SK-N-SH (cell line): ENCODE measurements around the gene PPP1R9B. TPM values are rescaled to one million over a fixed set of nuclear protein-coding genes. Genes with fewer than 3 reads are reported as not detected.
A peak's percentile ranks its signal among the peaks of the same experiment; 100 is the strongest.

Experiments used
- CTCF ChIA-PET: fragments of 300-600, 350-600 bp; formaldehyde crosslinking; extraction: SDS; loops from one replicate; lab custom pipeline; 2021; lab: Yijun Ruan, JAX
- POLR2A ChIA-PET: fragments of 350-600 bp; sonication (Branson Sonifier 250); formaldehyde crosslinking; extraction: SDS; loops from one replicate; lab custom pipeline; 2020; ENCODE audit warnings: antibody characterized with exemption, inconsistent platforms; lab: Yijun Ruan, JAX
- DNase-seq: peaks from one replicate; pipeline ENCODE4 v3.0.0; 2012
- H2AFZ ChIP-seq: fragments of 200-600 bp; sonication (generic); 2 replicates; pipeline ENCODE4 v1.8.1; 2016; ENCODE audit warnings: antibody characterized with exemption, mild to moderate bottlenecking, low read depth
- H3F3A ChIP-seq: fragments of 200-600 bp; sonication (generic); replicated peaks from 2 replicates; pipeline ENCODE3; 2016; ENCODE audit warnings: antibody characterized with exemption, mild to moderate bottlenecking; ENCODE audit not compliant: insufficient read depth
- H3K27ac ChIP-seq, 2 experiments: fragments of 200-500 bp in 1 of 2; fragments of 200-600 bp in 1 of 2; sonication (Bioruptor generic) in 1 of 2; sonication (generic), shearing (Covaris generic) in 1 of 2; 2 replicates each; pipeline versions ENCODE4 v1.5.1 to v1.6.1; 2014 to 2016; ENCODE audit warnings: low read depth in 2 of 2, inconsistent platforms in 1 of 2, low read length in 1 of 2, mild to moderate bottlenecking in 1 of 2, mixed read lengths in 1 of 2
- H3K27me3 ChIP-seq: fragments of 200-600 bp; sonication (generic), shearing (Covaris generic); 2 replicates; pipeline ENCODE4 v1.6.1; 2016; ENCODE audit warnings: mixed run types; ENCODE audit not compliant: insufficient read depth
- H3K36me3 ChIP-seq, 2 experiments: fragments of 200-500 bp in 1 of 2; fragments of 200-600 bp in 1 of 2; sonication (Bioruptor generic) in 1 of 2; sonication (generic) in 1 of 2; replicated peaks in 1 of 2; 2 replicates each; pipeline versions ENCODE3 to v1.5.1; 2014 to 2016; ENCODE audit warnings: low read length in 1 of 2, mild to moderate bottlenecking in 1 of 2; ENCODE audit not compliant: insufficient read depth in 2 of 2, control insufficient read depth in 1 of 2
- H3K4me1 ChIP-seq, 2 experiments: fragments of 200-500 bp in 1 of 2; fragments of 200-600 bp in 1 of 2; sonication (Bioruptor generic) in 1 of 2; sonication (generic), shearing (Covaris generic) in 1 of 2; 2 replicates each; pipeline versions ENCODE4 v1.5.1 to v1.6.1; 2014 to 2016; ENCODE audit warnings: low read depth in 1 of 2, low read length in 1 of 2, mixed run types in 1 of 2; ENCODE audit not compliant: insufficient read depth in 2 of 2, control insufficient read depth in 1 of 2
- H3K4me2 ChIP-seq: fragments of 200-600 bp; sonication (generic), shearing (Covaris generic); 2 replicates; pipeline ENCODE4 v1.6.1; 2017; ENCODE audit warnings: mixed run types
- H3K4me3 ChIP-seq, 2 experiments: fragments of 200-500 bp in 1 of 2; fragments of 200-600 bp in 1 of 2; sonication (Bioruptor generic) in 1 of 2; sonication (generic), shearing (Covaris generic) in 1 of 2; 2 replicates each; pipeline versions ENCODE4 v1.5.1 to v1.8.1; 2014 to 2016; ENCODE audit warnings: low read depth in 2 of 2, inconsistent platforms in 1 of 2, low read length in 1 of 2, mild to moderate bottlenecking in 1 of 2, mixed read lengths in 1 of 2, moderate library complexity in 1 of 2
- H3K79me2 ChIP-seq: fragments of 200-600 bp; sonication (generic); 2 replicates; pipeline ENCODE4 v1.8.1; 2017; ENCODE audit warnings: mild to moderate bottlenecking; ENCODE audit not compliant: insufficient read depth
- H3K9ac ChIP-seq: fragments of 200-600 bp; sonication (generic); 2 replicates; pipeline ENCODE4 v1.6.1; 2017; ENCODE audit warnings: mixed run types
- H3K9me2 ChIP-seq: fragments of 200-600 bp; sonication (generic); 2 replicates; pipeline ENCODE4 v1.6.1; 2017; ENCODE audit warnings: mixed run types
- H3K9me3 ChIP-seq: fragments of 200-600 bp; sonication (generic); 2 replicates; pipeline ENCODE4 v1.6.1; 2017; ENCODE audit warnings: mixed run types, mild to moderate bottlenecking, moderate library complexity
- H4K20me1 ChIP-seq: fragments of 200-600 bp; sonication (generic); 2 replicates; pipeline ENCODE4 v1.6.1; 2017; ENCODE audit warnings: mild to moderate bottlenecking, mixed run types; ENCODE audit not compliant: insufficient read depth
- CHD2 ChIP-seq: fragments of 150-350 bp; IDR thresholded peaks from 2 replicates; pipeline ENCODE4 v1.6.1; 2018; ENCODE audit warnings: low read length; ENCODE audit not compliant: partially characterized antibody
- EP300 ChIP-seq, 2 experiments: IDR thresholded peaks; 2 replicates each; pipeline versions ENCODE4 v1.4.0 to v1.6.1; 2012; ENCODE audit warnings: borderline replicate concordance in 1 of 2, low read depth in 1 of 2, low read length in 1 of 2
- FOXJ3 ChIP-seq: sonication (generic); formaldehyde crosslinking; IDR thresholded peaks from 2 replicates; pipeline ENCODE4 v1.5.1; 2020; ENCODE audit warnings: mild to moderate bottlenecking, missing genetic modification reagents
- FOXM1 ChIP-seq: IDR thresholded peaks from 2 replicates; pipeline ENCODE4 v1.4.0; 2012; ENCODE audit warnings: low read depth, mild to moderate bottlenecking
- GATA2 ChIP-seq: sonication (generic); formaldehyde crosslinking; IDR thresholded peaks from 2 replicates; pipeline ENCODE4 v1.5.0; 2020; ENCODE audit warnings: mild to moderate bottlenecking, missing genetic modification reagents
- MAX ChIP-seq: IDR thresholded peaks from 2 replicates; pipeline ENCODE4 v1.4.0; 2012; ENCODE audit warnings: low read depth
- MXI1 ChIP-seq: IDR thresholded peaks from 2 replicates; pipeline ENCODE4 v1.6.1; 2012; ENCODE audit warnings: mild to moderate bottlenecking, low read depth, low read length, improper control_type of control experiment
- NFIC ChIP-seq: IDR thresholded peaks from 2 replicates; pipeline ENCODE4 v1.4.0; 2012; ENCODE audit warnings: borderline replicate concordance
- RAD21 ChIP-seq: IDR thresholded peaks from 2 replicates; pipeline ENCODE4 v1.6.1; 2012; ENCODE audit warnings: mild to moderate bottlenecking, low read length
- RFX5 ChIP-seq: IDR thresholded peaks from 2 replicates; pipeline ENCODE4 v1.6.1; 2012; ENCODE audit warnings: mild to moderate bottlenecking, improper control_type of control experiment, low read length
- SIN3A ChIP-seq: IDR thresholded peaks from 2 replicates; pipeline ENCODE4 v1.6.1; 2012; ENCODE audit warnings: low read depth, mild to moderate bottlenecking, low read length, moderate library complexity, borderline replicate concordance
- SMC3 ChIP-seq: IDR thresholded peaks from 2 replicates; pipeline ENCODE4 v1.6.1; 2012; ENCODE audit warnings: low read depth, low read length, improper control_type of control experiment
- TAF1 ChIP-seq: IDR thresholded peaks from 2 replicates; pipeline ENCODE4 v1.6.1; 2012; ENCODE audit warnings: low read depth, mild to moderate bottlenecking, low read length, moderate library complexity, borderline replicate concordance
- TEAD4 ChIP-seq: IDR thresholded peaks from 2 replicates; pipeline ENCODE4 v1.4.0; 2012; ENCODE audit warnings: mild to moderate bottlenecking, borderline replicate concordance; ENCODE audit not compliant: insufficient read depth
- USF2 ChIP-seq: fragments of 150-350 bp; IDR thresholded peaks from 2 replicates; pipeline ENCODE4 v1.6.1; 2017; ENCODE audit warnings: antibody characterized with exemption, low read length, low read depth, borderline replicate concordance
- WGBS: methylation state at CpG from one replicate; pipeline ENCODE4 v1.1.6; 2017; ENCODE audit warnings: low lambda C conversion rate; 5-methylcytosine and 5-hydroxymethylcytosine counted together
- polyA plus RNA-seq, 3 experiments: library from polyadenylated mRNA; depleted of rRNA; stranded (reverse); fragments of >200 nt; gene quantifications; 2 replicates each; pipeline ENCODE4 v1.2.3, GENCODE V29; 2012

The PPP1R9B gene
- polyA plus RNA-seq, 1 of the 3 experiments (the other 2 are of a cell fraction) = 35.2 TPM

- TF ChIP-seq CHD2 = no peak
- no peak for TF ChIP-seq SMC3
- TF ChIP-seq RFX5 = no peak
- TF ChIP-seq NFIC = no peak
- TF ChIP-seq TAF1 = no peak
These were observed 36.7 kb downstream of the PPP1R9B start (continued) for GRCh38 chr17:50113624-50114320.

- Histone ChIP-seq H3F3A (no peaks in the 10 kb centered on the region), H3K4me3 (no peak overlapping the region), H3K27me3 (no peaks in the 10 kb centered on the region), H3K9me3 (no peaks in the 10 kb centered on the region), H3K4me1 (peaks cover 0 to 24% of the 10 kb centered on the region in 2 experiments; a peak in 1 of 4 replicates), H4K20me1 (no peaks in the 10 kb centered on the region), H3K79me2 (no peaks in the 10 kb centered on the region), H3K9ac (no peak overlapping the region), H2AFZ (no peak overlapping the region), H3K4me2 (no peak overlapping the region), H3K36me3 (peaks cover 0 to 23% of the 10 kb centered on the region in 2 experiments), H3K27ac (peak overlapping the region in 1 of 2 experiments; percentile 62; a peak in 1 of 4 replicates), H3K9me2 (no peaks in the 10 kb centered on the region)
- ChIA-PET CTCF (interaction anchor here (0.7 to 16.3 kb wide), 16 partner anchors 15 to 232 kb away, joined by 3 to 297 read pairs (median 5); partner anchors contain the start of genes COL1A1, PDK2, PPP1R9B and SAMD14), POLR2A (interaction anchor here (1.1 to 3.3 kb wide), 2 partner anchors 18 to 39 kb away, joined by 3 to 12 read pairs; no protein-coding TSS in a partner anchor)
- no peak for DNase-seq
- TF ChIP-seq CHD2 (no peak), USF2 (no peak), FOXJ3 (CRISPR knock-in tag) (no peak), RAD21 (no peak), MXI1 (no peak), TAF1 (no peak), EP300 (IDR thresholded peaks at IDR 0.05; ENCODE audit: borderline replicate concordance in 1 of 2, low read depth in 1 of 2, low read length in 1 of 2) (no peak), RFX5 (no peak), MAX (no peak), FOXM1 (no peak), SIN3A (no peak), TEAD4 (no peak), GATA2 (no peak)
- 93% methylated on average over 17 of the region's 17 CpGs for WGBS
These were observed 37.8 kb downstream of the PPP1R9B start for GRCh38 chr17:50112694-50113093.
